ENCODE data around the gene ZNF25. TPM values are rescaled to one million over a fixed set of nuclear protein-coding genes. Genes with fewer than 3 reads are reported as not detected.

Gene ZNF25
- total RNA-seq, 1 donor from 2014 or later, result 12.8 TPM

DNA sequence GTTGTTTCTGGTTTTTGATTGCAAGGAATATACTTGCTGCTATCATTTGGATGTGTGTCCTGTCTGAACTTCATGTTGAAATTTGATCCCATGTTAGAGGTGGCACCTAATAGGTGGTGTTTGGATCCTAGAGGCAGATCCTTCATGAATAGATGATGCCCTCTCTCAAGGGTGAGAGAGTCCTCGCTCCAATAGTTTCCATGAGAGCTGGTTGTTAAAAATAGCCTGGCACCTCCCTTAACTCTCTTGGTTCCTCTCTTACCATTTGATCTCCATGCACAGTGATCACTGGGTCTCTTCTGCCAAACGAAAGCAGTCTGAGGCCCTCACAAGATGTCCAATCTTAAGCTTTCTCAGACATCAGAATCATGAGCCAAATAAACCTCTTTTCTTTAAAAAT lies 70.1 kb downstream of the ZNF25 start:
- TF ChIP-seq, protein P1, sequence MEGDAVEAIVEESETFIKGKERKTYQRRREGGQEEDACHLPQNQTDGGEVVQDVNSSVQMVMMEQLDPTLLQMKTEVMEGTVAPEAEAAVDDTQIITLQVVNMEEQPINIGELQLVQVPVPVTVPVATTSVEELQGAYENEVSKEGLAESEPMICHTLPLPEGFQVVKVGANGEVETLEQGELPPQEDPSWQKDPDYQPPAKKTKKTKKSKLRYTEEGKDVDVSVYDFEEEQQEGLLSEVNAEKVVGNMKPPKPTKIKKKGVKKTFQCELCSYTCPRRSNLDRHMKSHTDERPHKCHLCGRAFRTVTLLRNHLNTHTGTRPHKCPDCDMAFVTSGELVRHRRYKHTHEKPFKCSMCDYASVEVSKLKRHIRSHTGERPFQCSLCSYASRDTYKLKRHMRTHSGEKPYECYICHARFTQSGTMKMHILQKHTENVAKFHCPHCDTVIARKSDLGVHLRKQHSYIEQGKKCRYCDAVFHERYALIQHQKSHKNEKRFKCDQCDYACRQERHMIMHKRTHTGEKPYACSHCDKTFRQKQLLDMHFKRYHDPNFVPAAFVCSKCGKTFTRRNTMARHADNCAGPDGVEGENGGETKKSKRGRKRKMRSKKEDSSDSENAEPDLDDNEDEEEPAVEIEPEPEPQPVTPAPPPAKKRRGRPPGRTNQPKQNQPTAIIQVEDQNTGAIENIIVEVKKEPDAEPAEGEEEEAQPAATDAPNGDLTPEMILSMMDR (IDR thresholded peaks at IDR 0.05), result no peak
- TF ChIP-seq POLR2A (IDR thresholded peaks at IDR 0.05), result no peak

More for the DNA sequence above, 70.1 kb downstream of the ZNF25 start:
- no peak overlapping the region for H3K27ac ChIP-seq
- no peaks in the 10 kb centered on the region for H3K27me3 ChIP-seq
- H3K9me3 ChIP-seq, result no peaks in the 10 kb centered on the region
- no peak overlapping the region for H3K4me3 ChIP-seq
- DNase-seq (ENCODE audit: extremely low spot score in 2 of 2), result no peak
- intact Hi-C loops (cut with DNase I), result no loop called here
- H3K36me3 ChIP-seq, result no peaks in the 10 kb centered on the region
- H3K4me1 ChIP-seq, result no peaks in the 10 kb centered on the region

Small RNA genes within 50 kb of the gene (small RNA-seq; reads per million reads assigned to genes)
- gene RF00019, result not detected

Other genes with a start within 250 kb of the ZNF25 start
- gene ZNF248, start 119.0 kb downstream of the ZNF25 start, total RNA-seq, result 17.7 TPM
- gene ZNF33A, start 34.0 kb upstream of the ZNF25 start, total RNA-seq, result 18.9 TPM
- gene ZNF37A, start 117.7 kb upstream of the ZNF25 start, total RNA-seq, result 14.5 TPM

All from vagina (tissue), 2 donors.